ENCODE results near the gene TUBB2B.

DNA sequence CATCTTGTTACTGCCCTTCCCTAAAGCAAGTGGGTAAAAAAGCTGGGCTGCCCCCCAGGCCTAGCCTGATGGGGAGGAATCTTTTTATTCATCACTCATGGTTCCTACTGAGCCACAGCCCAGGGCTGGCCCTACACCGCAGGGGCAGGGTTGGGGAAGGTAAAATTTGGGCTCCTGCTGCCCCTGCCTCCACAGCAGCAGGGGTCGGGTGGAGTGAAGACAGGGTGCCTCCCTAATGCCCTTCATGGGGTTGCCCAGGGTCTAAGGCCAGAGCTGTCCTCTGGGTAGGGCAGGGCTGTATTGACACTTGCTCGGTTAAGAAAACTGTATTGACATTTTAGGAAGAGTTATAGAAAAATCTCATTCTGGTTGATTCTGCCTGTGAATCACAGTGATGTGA, 22.4 kb upstream of the TUBB2B start:
- TF ChIP-seq, protein P1, sequence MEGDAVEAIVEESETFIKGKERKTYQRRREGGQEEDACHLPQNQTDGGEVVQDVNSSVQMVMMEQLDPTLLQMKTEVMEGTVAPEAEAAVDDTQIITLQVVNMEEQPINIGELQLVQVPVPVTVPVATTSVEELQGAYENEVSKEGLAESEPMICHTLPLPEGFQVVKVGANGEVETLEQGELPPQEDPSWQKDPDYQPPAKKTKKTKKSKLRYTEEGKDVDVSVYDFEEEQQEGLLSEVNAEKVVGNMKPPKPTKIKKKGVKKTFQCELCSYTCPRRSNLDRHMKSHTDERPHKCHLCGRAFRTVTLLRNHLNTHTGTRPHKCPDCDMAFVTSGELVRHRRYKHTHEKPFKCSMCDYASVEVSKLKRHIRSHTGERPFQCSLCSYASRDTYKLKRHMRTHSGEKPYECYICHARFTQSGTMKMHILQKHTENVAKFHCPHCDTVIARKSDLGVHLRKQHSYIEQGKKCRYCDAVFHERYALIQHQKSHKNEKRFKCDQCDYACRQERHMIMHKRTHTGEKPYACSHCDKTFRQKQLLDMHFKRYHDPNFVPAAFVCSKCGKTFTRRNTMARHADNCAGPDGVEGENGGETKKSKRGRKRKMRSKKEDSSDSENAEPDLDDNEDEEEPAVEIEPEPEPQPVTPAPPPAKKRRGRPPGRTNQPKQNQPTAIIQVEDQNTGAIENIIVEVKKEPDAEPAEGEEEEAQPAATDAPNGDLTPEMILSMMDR (IDR thresholded peaks at IDR 0.05), result no peak
- TF ChIP-seq POLR2A (IDR thresholded peaks at IDR 0.05), result no peak
